CD4-positive, alpha-beta memory T cell (primary cell): Measurements from ENCODE around the gene CCR4. TPM values are rescaled to one million over a fixed set of nuclear protein-coding genes. Genes with fewer than 3 reads are reported as not detected.
A peak's percentile ranks its signal among the peaks of the same experiment; 100 is the strongest.
"Not testable (repeated sequence)": the region's sequence is repeated elsewhere in the genome, so short reads cannot be mapped to it uniquely, and the experiment has no call there.

ENCODE experiments used
- CTCF ChIA-PET: fragments of 350-600 bp; sonication (Branson Sonifier 250); formaldehyde crosslinking; loops from one replicate; lab custom pipeline; 2021; ENCODE audit warnings: inconsistent platforms; ENCODE audit not compliant: partially characterized antibody; lab: Charles Lee
- POLR2A ChIA-PET: fragments of 350-600 bp; sonication (Branson Sonifier 250); formaldehyde crosslinking; loops from one replicate; lab custom pipeline; 2021; ENCODE audit not compliant: partially characterized antibody; lab: Charles Lee
- DNase-seq, 5 donors: peaks; one replicate each; pipeline versions ENCODE4 v3.0.0 to v3.0.0-alpha.2; 2020 to 2022; ENCODE audit warnings: mixed read lengths in 1 of 5
- H3K27ac ChIP-seq: one replicate; pipeline ENCODE4 v1.7.0; 2013; ENCODE audit warnings: low read depth, low read length
- H3K27me3 ChIP-seq: 2 replicates; pipeline ENCODE4 v1.7.0; 2013; ENCODE audit warnings: mild to moderate bottlenecking, low read length, moderate library complexity; ENCODE audit not compliant: insufficient read depth
- H3K36me3 ChIP-seq: 2 replicates; pipeline ENCODE4 v1.7.0; 2013; ENCODE audit warnings: mild to moderate bottlenecking, low read length, moderate library complexity; ENCODE audit not compliant: insufficient read depth
- H3K4me1 ChIP-seq: 2 replicates; pipeline ENCODE4 v1.7.0; 2013; ENCODE audit warnings: mild to moderate bottlenecking, low read length, moderate library complexity; ENCODE audit not compliant: insufficient read depth
- H3K4me3 ChIP-seq, 2 donors: one replicate each; pipeline ENCODE4 v1.7.0; 2013; ENCODE audit warnings: low read length in 2 of 2, mild to moderate bottlenecking in 1 of 2
- H3K9me3 ChIP-seq, 2 donors: one replicate each; pipeline ENCODE4 v1.7.0; 2013; ENCODE audit warnings: low read length in 2 of 2, control low read depth in 1 of 2; ENCODE audit not compliant: control insufficient read depth in 1 of 2
- H3K27ac Mint-ChIP-seq, 7 donors: one replicate each; pipeline ENCODE4 v1.8.0; 2020 to 2021; ENCODE audit warnings: mixed read lengths in 7 of 7, mild to moderate bottlenecking in 6 of 7, inconsistent platforms in 3 of 7, moderate library complexity in 3 of 7
- H3K27me3 Mint-ChIP-seq, 2 donors: one replicate each; pipeline ENCODE4 v1.8.0; 2020 to 2021; ENCODE audit warnings: mixed read lengths in 2 of 2
- H3K36me3 Mint-ChIP-seq, 2 donors: one replicate each; pipeline ENCODE4 v1.8.0; 2020 to 2021; ENCODE audit warnings: mixed read lengths in 2 of 2, inconsistent platforms in 1 of 2, mild to moderate bottlenecking in 1 of 2
- H3K4me1 Mint-ChIP-seq, 4 donors: one replicate each; pipeline ENCODE4 v1.8.0; 2020 to 2021; ENCODE audit warnings: mixed read lengths in 4 of 4, mild to moderate bottlenecking in 1 of 4
- H3K4me3 Mint-ChIP-seq, 8 donors: one replicate each; pipeline ENCODE4 v1.8.0; 2020 to 2021; ENCODE audit warnings: mixed read lengths in 8 of 8, mild to moderate bottlenecking in 7 of 8, moderate library complexity in 6 of 8, inconsistent platforms in 3 of 8
- H3K9me3 Mint-ChIP-seq, 8 donors: one replicate each; pipeline ENCODE4 v1.8.0; 2020 to 2021; ENCODE audit warnings: mixed read lengths in 8 of 8, mild to moderate bottlenecking in 5 of 8, inconsistent platforms in 3 of 8, moderate library complexity in 1 of 8
- intact Hi-C: fragments of 100-400 bp; cut with micrococcal nuclease; formaldehyde crosslinking; loops from one replicate; pipeline ENCODE4 v1.15.1; 2023
- polyA plus RNA-seq, 2 donors: library from polyadenylated mRNA; unstranded; fragments of 300-500 nt; fragmentation: Illumina TruSeq; gene quantifications; one replicate each; pipeline ENCODE4 v1.2.3, GENCODE V29; 2021
- total RNA-seq, 2 experiments: library from RNA; stranded (reverse); gene quantifications; one replicate each; pipeline ENCODE4 v1.2.3, GENCODE V29; 2021

The CCR4 gene
- total RNA-seq (100 to 1,000 TPM in 1 of 2 experiments, 10 to 100 TPM in 1; 99.6 to 101 TPM), polyA plus RNA-seq (10 to 100 TPM in 1 of 2 donors, 1 to 10 TPM in 1; 9.9 to 34.7 TPM)

DNA sequence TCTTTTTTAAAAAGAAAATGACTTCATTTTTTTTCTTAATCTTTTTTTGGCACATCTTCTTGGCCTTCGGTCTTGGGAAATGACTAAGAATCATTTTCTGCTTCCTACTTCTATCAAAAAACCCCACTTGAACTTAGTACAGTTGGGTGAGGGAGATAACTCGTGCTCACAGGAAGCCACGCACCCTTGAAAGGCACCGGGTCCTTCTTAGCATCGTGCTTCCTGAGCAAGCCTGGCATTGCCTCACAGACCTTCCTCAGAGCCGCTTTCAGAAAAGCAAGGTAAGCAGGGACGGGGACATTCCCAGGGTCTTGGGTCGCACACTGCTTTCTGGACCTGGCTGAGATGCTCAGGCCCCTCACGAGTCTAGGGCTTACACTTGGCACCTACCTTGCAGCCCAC is at the start of gene CCR4:
TSS of gene CCR4 (plus strand) at position 235 of the 402 bp plus-strand sequence. CDS start 1,779 bp downstream, outside the sequence.
- POLR2A ChIA-PET: interaction anchor here (1.1 to 8.3 kb wide), 10 partner anchors 23 to 123 kb away, joined by 4 to 60 read pairs (median 11); no protein-coding TSS in a partner anchor
- peak within 1 kb of the TSS; percentile 79 for H3K27ac ChIP-seq
- H3K9me3 Mint-ChIP-seq: no peaks in the 10 kb centered on the region
- H3K27ac Mint-ChIP-seq: peak within 1 kb of the TSS; percentile 95 to 99 (median 97)
- no peaks in the 10 kb centered on the region for H3K9me3 ChIP-seq
- intact Hi-C loops: loop anchor here (1.0 to 2.0 kb wide), 6 partner anchors 13 to 123 kb away; no protein-coding TSS in a partner anchor
- peak within 1 kb of the TSS; percentile 91 to 98 (median 95) for H3K4me3 Mint-ChIP-seq
- peaks cover 64% of the 10 kb centered on the region for H3K4me1 ChIP-seq
- no peaks in the 10 kb centered on the region for H3K36me3 ChIP-seq
- H3K4me1 Mint-ChIP-seq: peaks cover 34 to 74% (median 56%) of the 10 kb centered on the region in 4 donors
- peak within 1 kb of the TSS; percentile 59 to 66 for H3K4me3 ChIP-seq
- peaks cover 19 to 25% of the 10 kb centered on the region in 2 donors for H3K36me3 Mint-ChIP-seq
- no peaks in the 10 kb centered on the region for H3K27me3 ChIP-seq
- CTCF ChIA-PET: interaction anchor here (0.9 to 10.7 kb wide), 9 partner anchors 64 to 421 kb away, joined by 3 to 402 read pairs (median 44); no protein-coding TSS in a partner anchor
- peak; percentile 64 to 85 (median 68) for DNase-seq
- H3K27me3 Mint-ChIP-seq: no peaks in the 10 kb centered on the region

DNA sequence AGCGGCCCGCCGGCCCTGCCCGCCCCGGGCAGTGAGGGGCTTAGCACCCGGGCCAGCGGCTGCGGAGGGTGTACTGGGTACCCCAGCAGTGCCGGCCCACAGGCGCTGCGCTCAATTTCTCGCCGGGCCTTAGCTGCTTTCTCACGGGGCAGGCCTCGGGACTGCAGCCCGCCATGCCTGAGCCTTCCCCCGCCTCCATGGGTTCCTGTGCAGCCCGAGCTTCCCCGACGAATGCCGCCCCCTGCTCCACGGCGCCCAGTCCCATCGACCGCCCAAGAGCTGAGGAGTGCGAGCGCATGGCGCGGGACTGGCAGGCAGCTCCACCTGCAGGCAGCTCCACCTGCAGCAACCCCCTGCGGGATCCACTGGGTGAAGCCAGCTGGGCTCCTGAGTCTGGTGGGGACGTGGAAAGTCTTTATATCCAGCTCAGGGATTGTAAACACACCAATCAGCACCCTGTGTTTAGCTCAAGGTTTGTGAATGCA is 48.5 kb upstream of the CCR4 start:
- Mint-ChIP-seq H3K4me3 (peak overlapping the region; percentile 60 to 86 (median 84)), H3K27ac (peak overlapping the region in 1 of 7 donors; percentile 57)
- not testable (repeated sequence) for H3K4me3 ChIP-seq, H3K27ac ChIP-seq, H3K4me1 Mint-ChIP-seq, H3K9me3 Mint-ChIP-seq, H3K27me3 ChIP-seq, H3K4me1 ChIP-seq, H3K27me3 Mint-ChIP-seq, H3K36me3 Mint-ChIP-seq, H3K36me3 ChIP-seq, H3K9me3 ChIP-seq
- intact Hi-C loops: loop anchor here (1.0 kb wide), 1 partner anchor 170 kb away; no protein-coding TSS in a partner anchor
- CTCF ChIA-PET: interaction anchor here (0.6 to 1.6 kb wide), 10 partner anchors 9 to 498 kb away, joined by 3 to 9 read pairs (median 3); no protein-coding TSS in a partner anchor
- POLR2A ChIA-PET: interaction anchor here (0.7 kb wide), 1 partner anchor 538 kb away, joined by 3 read pairs; the partner anchor contains the start of gene UBP1
- peak in 4 of 5 donors; percentile 12 to 37 (median 24) for DNase-seq

DNA sequence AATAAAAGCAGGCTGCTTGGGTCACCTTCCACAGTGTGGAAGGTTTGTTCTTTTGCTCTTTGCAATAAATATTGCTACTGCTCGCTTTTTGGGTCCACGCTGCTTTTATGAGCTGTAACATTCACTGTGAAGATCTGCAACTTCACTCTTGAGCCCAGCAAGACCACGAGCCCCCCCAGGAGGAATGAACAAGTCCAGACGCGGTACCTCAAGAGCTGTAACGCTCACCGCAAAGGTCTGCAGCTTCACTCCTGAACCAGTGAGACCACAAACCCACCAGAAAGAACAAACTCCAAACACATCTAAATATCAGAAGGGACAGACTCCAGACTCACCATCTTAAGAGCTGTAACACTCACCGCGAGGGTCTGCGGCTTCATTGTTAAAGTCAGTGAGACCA is 47.5 kb upstream of the CCR4 start:
- Mint-ChIP-seq H3K36me3 (no peaks in the 10 kb centered on the region), H3K27ac (no peak overlapping the region), H3K27me3 (peaks cover 6 to 8% of the 10 kb centered on the region in 2 donors), H3K4me3 (peak overlapping the region in 2 of 8 donors; percentile 75 to 85), H3K9me3 (no peaks in the 10 kb centered on the region), H3K4me1 (peaks cover 1 to 6% (median 4%) of the 10 kb centered on the region in 4 donors)
- no peak for DNase-seq
- Histone ChIP-seq H3K27me3 (no peaks in the 10 kb centered on the region), H3K4me1 (peaks cover 3% of the 10 kb centered on the region), H3K9me3 (no peaks in the 10 kb centered on the region), H3K36me3 (no peaks in the 10 kb centered on the region), H3K27ac (no peak overlapping the region), H3K4me3 (no peak overlapping the region)
- intact Hi-C loops: no loop called here
- CTCF ChIA-PET: interaction anchor here (1.0 to 1.6 kb wide), 2 partner anchors 10 to 469 kb away, joined by 3 to 5 read pairs; no protein-coding TSS in a partner anchor
- POLR2A ChIA-PET: no interaction called here

DNA sequence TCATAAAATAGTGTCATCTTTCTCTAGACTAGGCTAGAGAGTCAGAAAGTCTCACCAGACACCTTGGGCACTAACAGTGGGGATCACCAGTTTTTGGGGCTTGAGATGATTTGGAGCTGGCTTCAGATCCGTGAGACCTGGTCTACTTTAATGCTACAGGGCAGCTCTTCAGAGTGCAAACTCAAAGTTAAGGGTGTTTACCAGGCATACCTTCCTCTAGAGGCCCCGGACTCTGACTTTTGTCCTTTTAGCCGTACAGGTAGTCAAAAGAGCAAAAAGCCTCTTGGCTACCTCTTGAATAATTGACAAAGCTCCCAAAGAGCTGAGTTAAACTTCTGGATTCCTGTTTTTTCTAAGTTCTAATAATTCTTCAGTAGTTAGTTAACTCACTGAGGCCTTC is 41.4 kb upstream of the CCR4 start:
- Mint-ChIP-seq H3K27me3 (no peaks in the 10 kb centered on the region), H3K4me3 (no peak overlapping the region), H3K4me1 (peaks cover 5 to 14% (median 9%) of the 10 kb centered on the region in 4 donors), H3K9me3 (peaks cover 0 to 2% (median 0%) of the 10 kb centered on the region in 8 donors), H3K36me3 (no peaks in the 10 kb centered on the region), H3K27ac (no peak overlapping the region)
- H3K36me3 ChIP-seq: no peaks in the 10 kb centered on the region
- DNase-seq: no peak
- H3K27ac ChIP-seq: no peak overlapping the region
- intact Hi-C loops: no loop called here
- ChIA-PET CTCF (interaction anchor here (1.1 kb wide), 1 partner anchor 8 kb away, joined by 3 read pairs; no protein-coding TSS in a partner anchor), POLR2A (interaction anchor here (0.6 kb wide), 1 partner anchor 1107 kb away, joined by 3 read pairs; no protein-coding TSS in a partner anchor)
- no peaks in the 10 kb centered on the region for H3K9me3 ChIP-seq
- no peaks in the 10 kb centered on the region for H3K27me3 ChIP-seq
- H3K4me3 ChIP-seq: no peak overlapping the region
- peaks cover 10% of the 10 kb centered on the region for H3K4me1 ChIP-seq

DNA sequence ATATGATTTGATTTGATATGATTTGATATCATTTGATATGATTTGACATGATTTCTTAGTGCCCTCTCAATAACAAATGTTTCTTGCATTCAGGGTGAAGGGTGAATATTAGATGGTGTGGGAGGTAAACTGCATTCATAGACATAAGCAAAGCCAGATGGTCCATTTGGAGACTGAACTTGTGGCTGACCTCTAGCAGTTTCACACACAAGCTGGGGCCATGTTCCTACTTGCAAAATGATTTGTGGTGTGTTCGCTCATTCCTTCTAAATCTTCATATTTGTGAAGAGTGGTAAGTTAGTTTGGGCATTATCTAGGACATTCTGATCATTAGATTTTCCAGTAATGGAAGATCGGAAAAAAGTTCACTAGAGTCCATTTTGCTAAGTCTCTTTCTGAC is 40.5 kb upstream of the CCR4 start:
- H3K4me1 Mint-ChIP-seq: peaks cover 5 to 14% (median 9%) of the 10 kb centered on the region in 4 donors
- POLR2A ChIA-PET: no interaction called here

DNA sequence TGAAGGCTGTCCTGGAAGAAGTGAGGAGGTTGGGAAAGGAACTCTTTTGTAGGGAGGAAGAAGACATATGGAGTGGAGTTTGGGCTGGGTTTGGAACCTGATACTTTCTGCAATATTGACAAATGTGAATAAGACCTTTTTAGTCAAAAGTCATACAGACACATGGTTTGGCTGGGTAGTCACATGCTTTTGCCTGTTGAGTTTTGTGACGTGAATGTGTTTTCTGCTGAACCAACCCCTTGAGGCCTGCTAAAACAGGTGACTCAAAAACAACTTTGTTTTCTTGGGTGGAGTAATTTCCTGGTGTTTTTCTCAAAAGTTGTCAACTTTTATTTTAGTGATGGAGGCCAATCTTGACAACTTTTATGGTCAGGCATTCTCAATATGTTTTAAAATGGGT is 39.4 kb upstream of the CCR4 start:
- Mint-ChIP-seq H3K27me3 (no peaks in the 10 kb centered on the region), H3K4me3 (peak overlapping the region in 4 of 8 donors; percentile 1 to 22 (median 16)), H3K9me3 (peaks cover 0 to 8% (median 5%) of the 10 kb centered on the region in 8 donors), H3K36me3 (peaks cover 0 to 5% of the 10 kb centered on the region in 2 donors), H3K27ac (peak overlapping the region in 4 of 7 donors; percentile 66 to 90 (median 70)), H3K4me1 (peaks cover 5 to 14% (median 9%) of the 10 kb centered on the region in 4 donors)
- ChIA-PET POLR2A (no interaction called here), CTCF (no interaction called here)
- intact Hi-C loops: no loop called here
- H3K4me3 ChIP-seq: no peak overlapping the region
- H3K27ac ChIP-seq: no peak overlapping the region
- H3K27me3 ChIP-seq: no peaks in the 10 kb centered on the region
- peaks cover 10% of the 10 kb centered on the region for H3K4me1 ChIP-seq
- peak in 3 of 5 donors; percentile 13 to 34 (median 13) for DNase-seq
- H3K36me3 ChIP-seq: no peaks in the 10 kb centered on the region
- H3K9me3 ChIP-seq: no peaks in the 10 kb centered on the region

More for the DNA sequence above, 40.5 kb upstream of the CCR4 start:
- no peak overlapping the region for H3K27ac Mint-ChIP-seq
- no peaks in the 10 kb centered on the region for H3K27me3 ChIP-seq
- no peaks in the 10 kb centered on the region for H3K36me3 Mint-ChIP-seq
- DNase-seq: no peak
- H3K9me3 Mint-ChIP-seq: peaks cover 0 to 2% (median 0%) of the 10 kb centered on the region in 8 donors
- H3K4me3 Mint-ChIP-seq: no peak overlapping the region
- intact Hi-C loops: no loop called here
- CTCF ChIA-PET: no interaction called here
- H3K36me3 ChIP-seq: no peaks in the 10 kb centered on the region
- no peaks in the 10 kb centered on the region for H3K9me3 ChIP-seq
- H3K27ac ChIP-seq: no peak overlapping the region
- H3K4me1 ChIP-seq: peaks cover 10% of the 10 kb centered on the region
- H3K4me3 ChIP-seq: no peak overlapping the region
- H3K27me3 Mint-ChIP-seq: no peaks in the 10 kb centered on the region

DNA sequence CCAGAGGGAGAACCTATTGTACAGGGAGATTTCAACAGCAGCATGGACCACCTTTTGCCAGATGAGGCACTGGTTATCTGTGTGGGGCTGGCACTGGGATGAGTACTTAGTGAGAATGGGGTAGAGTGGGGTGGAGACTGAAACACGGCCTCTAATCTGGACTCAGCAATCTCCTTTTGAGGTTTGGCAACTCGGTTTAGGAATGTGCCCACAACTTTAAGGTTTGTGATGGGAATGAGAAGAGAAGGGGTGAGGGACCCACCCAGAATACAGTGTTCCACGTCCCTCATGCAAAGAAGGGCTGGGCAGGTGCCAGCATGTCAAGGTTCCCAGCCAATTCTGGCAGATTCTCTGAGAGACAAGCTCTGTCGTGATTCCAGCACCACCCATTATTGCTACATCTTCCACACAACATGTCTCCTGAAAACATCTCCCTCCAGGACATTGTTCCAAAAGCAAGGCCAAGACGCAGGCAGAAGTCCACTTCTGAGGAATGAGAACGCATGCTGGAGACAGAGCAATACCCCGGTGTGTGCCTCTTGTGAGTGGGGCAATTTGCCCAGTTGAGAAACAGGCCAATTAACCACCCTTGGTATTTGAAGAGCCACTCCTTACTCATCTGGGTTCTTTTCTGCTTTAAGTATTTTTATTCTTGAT is 37.5 kb upstream of the CCR4 start:
- peak overlapping the region in 2 of 7 donors; percentile 3 to 38 for H3K27ac Mint-ChIP-seq
- CTCF ChIA-PET: no interaction called here

More for the DNA sequence above, 37.5 kb upstream of the CCR4 start:
- H3K4me3 ChIP-seq: no peak overlapping the region
- H3K9me3 ChIP-seq: no peaks in the 10 kb centered on the region
- DNase-seq: no peak
- no peak overlapping the region for H3K27ac ChIP-seq
- Mint-ChIP-seq H3K27me3 (no peaks in the 10 kb centered on the region), H3K4me3 (no peak overlapping the region), H3K36me3 (peaks cover 0 to 9% of the 10 kb centered on the region in 2 donors), H3K4me1 (peaks cover 5 to 14% (median 9%) of the 10 kb centered on the region in 4 donors), H3K9me3 (peaks cover 0 to 20% (median 16%) of the 10 kb centered on the region in 8 donors)
- peaks cover 10% of the 10 kb centered on the region for H3K4me1 ChIP-seq
- H3K27me3 ChIP-seq: no peaks in the 10 kb centered on the region
- POLR2A ChIA-PET: no interaction called here
- H3K36me3 ChIP-seq: no peaks in the 10 kb centered on the region
- intact Hi-C loops: no loop called here
